Tibial nerve (tissue), 4 donors: ENCODE data around the gene NT5C2. TPM values are rescaled to one million over a fixed set of nuclear protein-coding genes. Genes with fewer than 3 reads are reported as not detected.
"Not testable (repeated sequence)": the region's sequence is repeated elsewhere in the genome, so short reads cannot be mapped to it uniquely, and the experiment has no call there.

Experiments
- DNase-seq, 2 donors: peaks; one replicate each; pipeline ENCODE4 v3.0.0-alpha.2; 2019; ENCODE audit warnings: low spot score in 2 of 2
- H3K27ac ChIP-seq, 4 donors: fragments of 200-600 bp; sonication (generic) in 3 of 4; one replicate each; pipeline ENCODE4 v1.5.1; 2017 to 2019; ENCODE audit warnings: mild to moderate bottlenecking in 1 of 4
- H3K27me3 ChIP-seq, 2 donors: fragments of 200-600 bp; sonication (generic) in 1 of 2; one replicate each; pipeline versions ENCODE4 v1.5.1 to v1.6.0; 2017 to 2019
- H3K36me3 ChIP-seq, 3 donors: fragments of 200-600 bp; sonication (generic); one replicate each; pipeline ENCODE4 v1.5.1; 2018 to 2019
- H3K4me1 ChIP-seq, 4 donors: fragments of 200-600 bp; sonication (generic) in 3 of 4; one replicate each; pipeline ENCODE4 v1.5.1; 2017 to 2019
- H3K4me3 ChIP-seq, 4 donors: fragments of 200-600 bp; sonication (generic) in 3 of 4; one replicate each; pipeline ENCODE4 v1.5.1; 2017 to 2019; ENCODE audit warnings: mild to moderate bottlenecking in 1 of 4, moderate library complexity in 1 of 4
- H3K9me3 ChIP-seq, 4 donors: fragments of 200-600 bp; sonication (generic) in 3 of 4; one replicate each; pipeline ENCODE4 v1.5.1; 2017 to 2019
- EP300 ChIP-seq, 2 donors: sonication (generic); formaldehyde crosslinking; IDR thresholded peaks; one replicate each; pipeline ENCODE4 v1.6.1; 2017; ENCODE audit warnings: antibody characterized with exemption in 2 of 2, mild to moderate bottlenecking in 1 of 2
- POLR2A ChIP-seq, 2 donors: fragments of 450-650 bp; IDR thresholded peaks; one replicate each; pipeline ENCODE4 v1.6.1; 2017; ENCODE audit warnings: antibody characterized with exemption in 2 of 2, mild to moderate bottlenecking in 2 of 2, moderate library complexity in 2 of 2
- whole genome bisulfite sequencing, 2 donors: methylation state at CpG; one replicate each; pipeline ENCODE4 v1.1.5; 2018; 5-methylcytosine and 5-hydroxymethylcytosine counted together
- total RNA-seq, 4 donors: library from RNA; depleted of rRNA; stranded (reverse); fragments of >200 nt; gene quantifications; one replicate each; pipeline ENCODE4 v1.1.0, GENCODE V29; 2016
- TF ChIP-seq, protein P1 (sequence below), 5 experiments: fragments of 200-600 bp in 3 of 5; fragments of 450-650 bp in 2 of 5; sonication (generic) in 3 of 5; IDR thresholded peaks; one replicate each; pipeline ENCODE4 v1.5.1; 2016 to 2019; ENCODE audit warnings: antibody characterized with exemption in 5 of 5, mild to moderate bottlenecking in 3 of 5, moderate library complexity in 2 of 5

Gene NT5C2
- total RNA-seq, 4 donors from 2014 or later: 52.2 to 82.8 (median 72.4) TPM

DNA sequence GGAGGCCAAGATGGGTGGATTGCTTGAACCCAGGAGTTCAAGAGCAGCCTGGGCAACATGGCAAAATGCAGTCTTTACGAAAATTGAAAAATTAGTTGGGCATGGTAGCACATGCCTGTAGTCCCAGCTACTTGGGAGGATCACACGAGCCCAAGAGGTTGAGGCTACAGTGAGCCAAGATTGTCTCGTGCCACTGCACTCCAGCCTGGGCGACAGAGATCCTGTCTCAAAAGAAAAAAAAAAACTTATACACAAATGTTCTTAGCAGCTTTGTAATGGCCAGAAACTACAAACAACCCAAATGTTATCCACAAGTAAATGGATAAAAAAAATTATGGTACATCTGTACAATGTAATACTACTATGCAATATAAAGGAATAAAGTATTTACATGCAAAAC lies 12.6 kb downstream of the NT5C2 start:
- no peak overlapping the region for H3K27ac ChIP-seq
- 94 to 97% methylated on average over 4 of the region's 4 CpGs for WGBS, 2 donors
- H3K4me1 ChIP-seq: peaks cover 0 to 54% (median 10%) of the 10 kb centered on the region in 4 donors
- no peaks in the 10 kb centered on the region for H3K27me3 ChIP-seq
- no peak for DNase-seq
- peaks cover 0 to 37% (median 4%) of the 10 kb centered on the region in 3 donors for H3K36me3 ChIP-seq
- H3K4me3 ChIP-seq: no peak overlapping the region
- no peak for TF ChIP-seq POLR2A (IDR thresholded peaks at IDR 0.05)
- no peak for TF ChIP-seq EP300 (IDR thresholded peaks at IDR 0.05)
- TF ChIP-seq, protein P1, sequence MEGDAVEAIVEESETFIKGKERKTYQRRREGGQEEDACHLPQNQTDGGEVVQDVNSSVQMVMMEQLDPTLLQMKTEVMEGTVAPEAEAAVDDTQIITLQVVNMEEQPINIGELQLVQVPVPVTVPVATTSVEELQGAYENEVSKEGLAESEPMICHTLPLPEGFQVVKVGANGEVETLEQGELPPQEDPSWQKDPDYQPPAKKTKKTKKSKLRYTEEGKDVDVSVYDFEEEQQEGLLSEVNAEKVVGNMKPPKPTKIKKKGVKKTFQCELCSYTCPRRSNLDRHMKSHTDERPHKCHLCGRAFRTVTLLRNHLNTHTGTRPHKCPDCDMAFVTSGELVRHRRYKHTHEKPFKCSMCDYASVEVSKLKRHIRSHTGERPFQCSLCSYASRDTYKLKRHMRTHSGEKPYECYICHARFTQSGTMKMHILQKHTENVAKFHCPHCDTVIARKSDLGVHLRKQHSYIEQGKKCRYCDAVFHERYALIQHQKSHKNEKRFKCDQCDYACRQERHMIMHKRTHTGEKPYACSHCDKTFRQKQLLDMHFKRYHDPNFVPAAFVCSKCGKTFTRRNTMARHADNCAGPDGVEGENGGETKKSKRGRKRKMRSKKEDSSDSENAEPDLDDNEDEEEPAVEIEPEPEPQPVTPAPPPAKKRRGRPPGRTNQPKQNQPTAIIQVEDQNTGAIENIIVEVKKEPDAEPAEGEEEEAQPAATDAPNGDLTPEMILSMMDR (IDR thresholded peaks at IDR 0.05): no peak
- H3K9me3 ChIP-seq: no peaks in the 10 kb centered on the region

DNA sequence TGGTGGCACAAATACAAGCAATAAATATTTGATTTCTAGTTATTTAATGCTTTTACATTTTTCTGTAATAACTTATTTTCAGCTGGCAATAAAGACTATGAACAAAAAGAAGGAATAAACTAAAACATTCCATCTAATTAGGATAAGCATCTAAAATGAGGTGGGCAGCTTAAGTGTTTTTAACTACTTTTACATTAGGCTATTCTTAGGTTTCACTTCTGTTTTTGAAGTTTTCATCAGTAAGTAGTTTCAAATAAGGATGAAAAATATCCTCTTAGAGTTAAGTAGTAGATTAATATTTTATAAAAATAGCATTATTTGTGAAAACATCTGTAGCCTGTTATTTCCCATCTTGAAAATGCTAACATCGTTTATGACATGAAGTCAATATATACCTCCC lies 15.9 kb downstream of the NT5C2 start:
- Histone ChIP-seq H3K4me3 (no peak overlapping the region), H3K9me3 (no peaks in the 10 kb centered on the region), H3K36me3 (peaks cover 0 to 69% (median 18%) of the 10 kb centered on the region in 3 donors), H3K4me1 (peaks cover 0 to 25% (median 0%) of the 10 kb centered on the region in 4 donors), H3K27me3 (no peaks in the 10 kb centered on the region), H3K27ac (no peak overlapping the region)
- 49 to 62% methylated on average over 1 of the region's 1 CpG for WGBS, 2 donors
- TF ChIP-seq POLR2A (IDR thresholded peaks at IDR 0.05): no peak
- no peak for DNase-seq

DNA sequence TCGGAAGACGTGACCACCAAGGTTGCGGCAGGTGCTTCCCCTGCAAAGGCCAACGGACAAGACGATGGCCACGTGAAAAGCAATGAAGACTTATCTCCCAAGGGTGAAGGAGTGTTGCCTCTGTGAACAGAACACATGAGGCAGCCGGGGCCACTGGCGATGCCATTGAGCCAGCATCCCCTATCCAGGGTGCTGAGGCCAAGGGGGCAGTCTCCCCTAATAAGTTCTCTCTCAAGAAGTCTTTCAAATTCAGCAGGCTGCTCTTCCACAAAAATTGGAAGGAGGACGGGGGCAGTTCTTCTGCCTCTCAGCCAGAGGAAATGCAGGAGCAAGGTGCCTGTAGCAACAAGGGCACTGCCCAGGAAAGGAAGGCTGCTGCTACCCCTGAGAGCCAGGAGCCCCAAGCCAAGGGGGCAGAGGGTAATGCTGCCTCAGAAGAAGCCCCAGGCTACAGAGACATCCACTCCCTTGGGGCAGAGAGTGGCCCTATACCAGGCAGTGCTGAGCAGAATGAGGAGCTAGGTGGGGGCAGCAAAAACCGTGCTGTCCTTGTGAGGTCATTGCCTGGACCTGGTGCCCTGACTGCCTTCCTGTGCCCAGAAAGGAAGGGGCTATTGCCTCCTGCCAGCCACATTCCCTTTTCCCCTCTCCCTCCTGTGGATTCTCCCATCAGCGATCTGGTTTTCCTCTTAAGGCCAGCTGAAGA lies 17.3 kb downstream of the NT5C2 start:
- H3K9me3 ChIP-seq: no peaks in the 10 kb centered on the region
- no peak for DNase-seq
- peaks cover 0 to 17% (median 0%) of the 10 kb centered on the region in 4 donors for H3K4me1 ChIP-seq
- H3K27ac ChIP-seq: no peak overlapping the region
- peaks cover 0 to 79% (median 26%) of the 10 kb centered on the region in 3 donors for H3K36me3 ChIP-seq
- H3K4me3 ChIP-seq: no peak overlapping the region
- TF ChIP-seq, protein P1 (IDR thresholded peaks at IDR 0.05): no peak
- TF ChIP-seq EP300 (IDR thresholded peaks at IDR 0.05) (no peak), POLR2A (IDR thresholded peaks at IDR 0.05) (no peak)
- 91 to 92% methylated on average over 11 of the region's 11 CpGs for WGBS, 2 donors
- H3K27me3 ChIP-seq: no peaks in the 10 kb centered on the region

DNA sequence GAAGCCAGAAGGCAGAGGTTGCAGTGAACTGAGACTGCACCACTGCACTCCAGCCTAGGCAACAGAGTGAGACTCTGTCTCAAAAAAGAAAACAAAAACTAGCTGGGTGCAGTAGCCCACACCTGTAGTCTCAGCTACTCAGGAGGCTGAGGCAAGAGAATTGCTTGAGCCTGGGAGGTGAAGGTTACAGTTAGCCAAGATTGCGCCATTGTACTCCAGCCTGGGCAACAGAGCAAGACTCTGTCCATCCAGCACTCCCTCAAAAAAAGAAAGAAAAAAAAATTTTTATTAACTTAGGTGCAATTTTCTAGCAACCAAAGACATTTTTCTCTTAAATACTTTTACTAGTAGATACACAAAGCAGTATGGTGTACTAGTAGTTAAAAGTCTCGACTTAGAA lies 18.7 kb downstream of the NT5C2 start:
- DNase-seq, H3K4me3 ChIP-seq, H3K9me3 ChIP-seq, H3K27ac ChIP-seq, H3K27me3 ChIP-seq: not testable (repeated sequence)
- 92 to 96% methylated on average over 2 of the region's 2 CpGs for WGBS, 2 donors
- Histone ChIP-seq H3K36me3 (peaks cover 0 to 84% (median 26%) of the 10 kb centered on the region in 3 donors), H3K4me1 (peaks cover 0 to 17% (median 0%) of the 10 kb centered on the region in 4 donors)

DNA sequence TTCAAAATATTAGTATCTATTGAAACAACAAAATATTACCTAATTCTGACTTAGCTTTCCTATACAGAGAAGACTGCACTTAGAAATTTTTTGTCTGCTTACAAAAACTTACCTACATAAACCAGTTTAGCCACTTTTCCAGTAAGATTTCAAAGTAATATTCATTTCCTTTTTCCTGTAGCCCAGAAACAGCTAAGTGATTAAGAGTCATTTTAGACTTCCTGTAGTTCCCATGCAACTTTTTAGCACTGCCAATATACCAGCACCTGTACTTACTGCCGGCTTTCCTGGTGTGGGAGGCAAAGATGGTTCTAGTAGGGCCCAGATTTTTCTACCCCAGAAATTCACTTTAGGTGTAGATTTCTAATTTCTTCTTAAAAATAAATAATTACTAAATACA lies 21.8 kb downstream of the NT5C2 start:
- DNase-seq: no peak
- Histone ChIP-seq H3K27me3 (no peaks in the 10 kb centered on the region), H3K36me3 (peaks cover 0 to 85% (median 26%) of the 10 kb centered on the region in 3 donors), H3K4me1 (peaks cover 0 to 6% (median 0%) of the 10 kb centered on the region in 4 donors), H3K9me3 (no peaks in the 10 kb centered on the region), H3K4me3 (no peak overlapping the region), H3K27ac (no peak overlapping the region)
- TF ChIP-seq POLR2A (IDR thresholded peaks at IDR 0.05): no peak
- no peak for TF ChIP-seq EP300 (IDR thresholded peaks at IDR 0.05)
- TF ChIP-seq, protein P1 (IDR thresholded peaks at IDR 0.05): no peak
- 63 to 72% methylated on average over 1 of the region's 1 CpG for WGBS, 2 donors

DNA sequence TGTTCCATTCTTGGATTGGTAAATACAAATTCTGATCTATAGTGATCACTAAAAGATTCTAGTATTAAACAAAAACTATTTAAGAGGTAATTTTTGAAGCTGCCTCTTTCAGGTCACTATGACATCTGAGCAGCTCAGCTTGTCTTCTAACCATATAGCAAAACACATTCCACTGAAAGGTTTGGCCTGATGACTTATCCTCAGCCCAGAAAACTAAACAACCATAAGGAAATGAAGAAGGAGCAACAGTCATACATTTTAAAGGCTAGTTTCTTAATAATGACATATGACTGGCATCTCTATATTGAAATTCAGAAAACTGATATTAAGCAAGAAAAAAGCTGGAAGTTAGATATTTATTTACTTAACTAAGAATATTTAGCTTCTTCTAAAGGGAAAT lies 24.6 kb downstream of the NT5C2 start:
- H3K4me1 ChIP-seq: no peaks in the 10 kb centered on the region
- H3K27ac ChIP-seq: no peak overlapping the region
- TF ChIP-seq POLR2A (IDR thresholded peaks at IDR 0.05): no peak
- TF ChIP-seq, protein P1 (IDR thresholded peaks at IDR 0.05): no peak
- H3K27me3 ChIP-seq: no peaks in the 10 kb centered on the region
- no peak for DNase-seq
- H3K9me3 ChIP-seq: peaks cover 0 to 6% (median 0%) of the 10 kb centered on the region in 4 donors
- peaks cover 0 to 83% (median 18%) of the 10 kb centered on the region in 3 donors for H3K36me3 ChIP-seq
- no peak overlapping the region for H3K4me3 ChIP-seq

DNA sequence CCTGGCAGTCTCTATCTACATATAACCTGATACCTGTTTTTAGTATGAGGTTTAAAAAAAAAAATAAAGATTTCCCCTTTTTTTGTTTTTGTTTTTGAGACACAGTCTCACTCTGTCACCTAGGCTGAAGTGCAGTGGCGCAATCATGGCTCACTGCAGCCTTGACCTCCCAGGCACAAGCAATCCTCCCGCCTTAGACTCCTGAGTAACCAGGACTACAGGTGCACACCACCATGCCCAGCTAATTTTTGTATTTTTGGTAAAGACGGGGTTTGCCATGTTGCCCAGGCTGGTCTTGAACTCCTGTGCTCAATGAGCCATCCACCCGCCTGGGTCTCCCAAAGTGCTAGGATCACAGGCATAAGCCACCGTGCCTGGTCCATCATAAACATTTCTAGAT lies 25.5 kb downstream of the NT5C2 start:
- not testable (repeated sequence) for H3K4me1 ChIP-seq, H3K27me3 ChIP-seq, H3K27ac ChIP-seq, H3K4me3 ChIP-seq, DNase-seq
- peaks cover 0 to 11% (median 0%) of the 10 kb centered on the region in 4 donors for H3K9me3 ChIP-seq
- 96 to 97% methylated on average over 5 of the region's 5 CpGs for WGBS, 2 donors
- H3K36me3 ChIP-seq: peaks cover 0 to 82% (median 9%) of the 10 kb centered on the region in 3 donors
